Measurements from ENCODE around the gene LBHD2. TPM values are rescaled to one million over a fixed set of nuclear protein-coding genes. Genes with fewer than 3 reads are reported as not detected.

The LBHD2 gene
- total and polyA plus RNA-seq, 2 of the 13 experiments (the other 11 are each of a cell fraction or from before 2014, with no cell fraction given) = 0.67 to 1.00 TPM

- TF ChIP-seq PBX3 (CRISPR knock-in tag; IDR thresholded peaks at IDR 0.05; ENCODE audit: borderline replicate concordance) (no peak), HCFC1 (IDR thresholded peaks at IDR 0.05; ENCODE audit: low read depth, low read length) (no peak), ZBTB21 (CRISPR knock-in tag; IDR thresholded peaks at IDR 0.05) (no peak), ZBTB14 (CRISPR knock-in tag; IDR thresholded peaks at IDR 0.05) (no peak), RXRA (CRISPR knock-in tag; IDR thresholded peaks at IDR 0.05) (peak; percentile 55; the same call in 1 of the 2 replicates), ZNF530 (CRISPR knock-in tag; IDR thresholded peaks at IDR 0.05; ENCODE audit: low read depth) (no peak), HNRNPK (IDR thresholded peaks at IDR 0.05; ENCODE audit: low read depth, low read length, poor library complexity, severe bottlenecking) (no peak), RFX3 (CRISPR knock-in tag; IDR thresholded peaks at IDR 0.05) (no peak), SYNCRIP (IDR thresholded peaks at IDR 0.05; ENCODE audit: insufficient read depth, low read depth, low read length) (no peak), POLR2A (IDR thresholded peaks at IDR 0.05; ENCODE audit: insufficient read depth in 1 of 2, low read depth in 2 of 2, low read length in 2 of 2) (no peak), NR3C1 (CRISPR knock-in tag; IDR thresholded peaks at IDR 0.05) (no peak), FOXO4 (CRISPR knock-in tag; conservative IDR thresholded peaks at IDR 0.05) (no peak), NCOA2 (CRISPR knock-in tag; IDR thresholded peaks at IDR 0.05) (no peak), IKZF1 (IDR thresholded peaks at IDR 0.05) (no peak), KDM1A (CRISPR knock-in tag; IDR thresholded peaks at IDR 0.05) (no peak)
- TF ChIP-seq, protein P1, sequence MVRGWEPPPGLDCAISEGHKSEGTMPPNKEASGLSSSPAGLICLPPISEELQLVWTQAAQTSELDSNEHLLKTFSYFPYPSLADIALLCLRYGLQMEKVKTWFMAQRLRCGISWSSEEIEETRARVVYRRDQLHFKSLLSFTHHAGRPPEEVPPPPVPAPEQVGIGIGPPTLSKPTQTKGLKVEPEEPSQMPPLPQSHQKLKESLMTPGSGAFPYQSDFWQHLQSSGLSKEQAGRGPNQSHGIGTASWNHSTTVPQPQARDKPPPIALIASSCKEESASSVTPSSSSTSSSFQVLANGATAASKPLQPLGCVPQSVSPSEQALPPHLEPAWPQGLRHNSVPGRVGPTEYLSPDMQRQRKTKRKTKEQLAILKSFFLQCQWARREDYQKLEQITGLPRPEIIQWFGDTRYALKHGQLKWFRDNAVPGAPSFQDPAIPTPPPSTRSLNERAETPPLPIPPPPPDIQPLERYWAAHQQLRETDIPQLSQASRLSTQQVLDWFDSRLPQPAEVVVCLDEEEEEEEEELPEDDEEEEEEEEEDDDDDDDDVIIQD (CRISPR knock-in tag; IDR thresholded peaks at IDR 0.05; ENCODE audit: low read depth) = no peak
- TF ChIP-seq, protein P2, sequence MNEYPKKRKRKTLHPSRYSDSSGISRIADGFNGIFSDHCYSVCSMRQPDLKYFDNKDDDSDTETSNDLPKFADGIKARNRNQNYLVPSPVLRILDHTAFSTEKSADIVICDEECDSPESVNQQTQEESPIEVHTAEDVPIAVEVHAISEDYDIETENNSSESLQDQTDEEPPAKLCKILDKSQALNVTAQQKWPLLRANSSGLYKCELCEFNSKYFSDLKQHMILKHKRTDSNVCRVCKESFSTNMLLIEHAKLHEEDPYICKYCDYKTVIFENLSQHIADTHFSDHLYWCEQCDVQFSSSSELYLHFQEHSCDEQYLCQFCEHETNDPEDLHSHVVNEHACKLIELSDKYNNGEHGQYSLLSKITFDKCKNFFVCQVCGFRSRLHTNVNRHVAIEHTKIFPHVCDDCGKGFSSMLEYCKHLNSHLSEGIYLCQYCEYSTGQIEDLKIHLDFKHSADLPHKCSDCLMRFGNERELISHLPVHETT (CRISPR knock-in tag; conservative IDR thresholded peaks at IDR 0.05) = no peak
Measured at GRCh38 chr14:103091041-103091882, 7.3 kb downstream of the LBHD2 start (continued).
